SK-N-SH (cell line): ENCODE results near the gene DBP. TPM values are rescaled to one million over a fixed set of nuclear protein-coding genes. Genes with fewer than 3 reads are reported as not detected.

Source experiments
- CTCF ChIA-PET: fragments of 300-600, 350-600 bp; formaldehyde crosslinking; extraction: SDS; loops from one replicate; lab custom pipeline; 2021; lab: Yijun Ruan, JAX
- POLR2A ChIA-PET: fragments of 350-600 bp; sonication (Branson Sonifier 250); formaldehyde crosslinking; extraction: SDS; loops from one replicate; lab custom pipeline; 2020; ENCODE audit warnings: antibody characterized with exemption, inconsistent platforms; lab: Yijun Ruan, JAX
- DNase-seq: peaks from one replicate; pipeline ENCODE4 v3.0.0; 2012
- H2AFZ ChIP-seq: fragments of 200-600 bp; sonication (generic); 2 replicates; pipeline ENCODE4 v1.8.1; 2016; ENCODE audit warnings: antibody characterized with exemption, mild to moderate bottlenecking, low read depth
- H3F3A ChIP-seq: fragments of 200-600 bp; sonication (generic); replicated peaks from 2 replicates; pipeline ENCODE3; 2016; ENCODE audit warnings: antibody characterized with exemption, mild to moderate bottlenecking; ENCODE audit not compliant: insufficient read depth
- H3K27ac ChIP-seq, 2 experiments: fragments of 200-500 bp in 1 of 2; fragments of 200-600 bp in 1 of 2; sonication (Bioruptor generic) in 1 of 2; sonication (generic), shearing (Covaris generic) in 1 of 2; 2 replicates each; pipeline versions ENCODE4 v1.5.1 to v1.6.1; 2014 to 2016; ENCODE audit warnings: low read depth in 2 of 2, inconsistent platforms in 1 of 2, low read length in 1 of 2, mild to moderate bottlenecking in 1 of 2, mixed read lengths in 1 of 2
- H3K27me3 ChIP-seq: fragments of 200-600 bp; sonication (generic), shearing (Covaris generic); 2 replicates; pipeline ENCODE4 v1.6.1; 2016; ENCODE audit warnings: mixed run types; ENCODE audit not compliant: insufficient read depth
- H3K36me3 ChIP-seq, 2 experiments: fragments of 200-500 bp in 1 of 2; fragments of 200-600 bp in 1 of 2; sonication (Bioruptor generic) in 1 of 2; sonication (generic) in 1 of 2; replicated peaks in 1 of 2; 2 replicates each; pipeline versions ENCODE3 to v1.5.1; 2014 to 2016; ENCODE audit warnings: low read length in 1 of 2, mild to moderate bottlenecking in 1 of 2; ENCODE audit not compliant: insufficient read depth in 2 of 2, control insufficient read depth in 1 of 2
- H3K4me1 ChIP-seq, 2 experiments: fragments of 200-500 bp in 1 of 2; fragments of 200-600 bp in 1 of 2; sonication (Bioruptor generic) in 1 of 2; sonication (generic), shearing (Covaris generic) in 1 of 2; 2 replicates each; pipeline versions ENCODE4 v1.5.1 to v1.6.1; 2014 to 2016; ENCODE audit warnings: low read depth in 1 of 2, low read length in 1 of 2, mixed run types in 1 of 2; ENCODE audit not compliant: insufficient read depth in 2 of 2, control insufficient read depth in 1 of 2
- H3K4me2 ChIP-seq: fragments of 200-600 bp; sonication (generic), shearing (Covaris generic); 2 replicates; pipeline ENCODE4 v1.6.1; 2017; ENCODE audit warnings: mixed run types
- H3K4me3 ChIP-seq, 2 experiments: fragments of 200-500 bp in 1 of 2; fragments of 200-600 bp in 1 of 2; sonication (Bioruptor generic) in 1 of 2; sonication (generic), shearing (Covaris generic) in 1 of 2; 2 replicates each; pipeline versions ENCODE4 v1.5.1 to v1.8.1; 2014 to 2016; ENCODE audit warnings: low read depth in 2 of 2, inconsistent platforms in 1 of 2, low read length in 1 of 2, mild to moderate bottlenecking in 1 of 2, mixed read lengths in 1 of 2, moderate library complexity in 1 of 2
- H3K79me2 ChIP-seq: fragments of 200-600 bp; sonication (generic); 2 replicates; pipeline ENCODE4 v1.8.1; 2017; ENCODE audit warnings: mild to moderate bottlenecking; ENCODE audit not compliant: insufficient read depth
- H3K9ac ChIP-seq: fragments of 200-600 bp; sonication (generic); 2 replicates; pipeline ENCODE4 v1.6.1; 2017; ENCODE audit warnings: mixed run types
- H3K9me2 ChIP-seq: fragments of 200-600 bp; sonication (generic); 2 replicates; pipeline ENCODE4 v1.6.1; 2017; ENCODE audit warnings: mixed run types
- H3K9me3 ChIP-seq: fragments of 200-600 bp; sonication (generic); 2 replicates; pipeline ENCODE4 v1.6.1; 2017; ENCODE audit warnings: mixed run types, mild to moderate bottlenecking, moderate library complexity
- H4K20me1 ChIP-seq: fragments of 200-600 bp; sonication (generic); 2 replicates; pipeline ENCODE4 v1.6.1; 2017; ENCODE audit warnings: mild to moderate bottlenecking, mixed run types; ENCODE audit not compliant: insufficient read depth
- ELF1 ChIP-seq: IDR thresholded peaks from 2 replicates; pipeline ENCODE4 v1.4.0; 2012
- EZH2phosphoT487 ChIP-seq: fragments of 200-600 bp; sonication (generic); IDR thresholded peaks from 2 replicates; pipeline ENCODE4 v1.6.1; 2017; ENCODE audit warnings: low read depth, mixed run types, mild to moderate bottlenecking, antibody characterized with exemption, moderate library complexity, borderline replicate concordance
- FOXM1 ChIP-seq: IDR thresholded peaks from 2 replicates; pipeline ENCODE4 v1.4.0; 2012; ENCODE audit warnings: low read depth, mild to moderate bottlenecking
- GABPA ChIP-seq: IDR thresholded peaks from 2 replicates; pipeline ENCODE4 v1.4.0; 2012; ENCODE audit warnings: low read depth, mild to moderate bottlenecking
- MXI1 ChIP-seq: IDR thresholded peaks from 2 replicates; pipeline ENCODE4 v1.6.1; 2012; ENCODE audit warnings: mild to moderate bottlenecking, low read depth, low read length, improper control_type of control experiment
- RXRA ChIP-seq: IDR thresholded peaks from 2 replicates; pipeline ENCODE4 v1.4.0; 2012; ENCODE audit warnings: low read depth, mild to moderate bottlenecking, borderline replicate concordance
- YY1 ChIP-seq: IDR thresholded peaks from 2 replicates; pipeline ENCODE4 v1.4.0; 2012; ENCODE audit warnings: low read depth, mild to moderate bottlenecking
- WGBS: methylation state at CpG from one replicate; pipeline ENCODE4 v1.1.6; 2017; ENCODE audit warnings: low lambda C conversion rate; 5-methylcytosine and 5-hydroxymethylcytosine counted together
- polyA plus RNA-seq, 3 experiments: library from polyadenylated mRNA; depleted of rRNA; stranded (reverse); fragments of >200 nt; gene quantifications; 2 replicates each; pipeline ENCODE4 v1.2.3, GENCODE V29; 2012
- TF ChIP-seq, protein P1 (sequence below): IDR thresholded peaks from 2 replicates; pipeline ENCODE4; 2012
- TF ChIP-seq, protein P2 (sequence below): fragments of 200-600 bp; sonication (generic); IDR thresholded peaks from 2 replicates; pipeline ENCODE4 v1.6.1; 2017; ENCODE audit warnings: antibody characterized with exemption, mild to moderate bottlenecking, moderate library complexity
- TF ChIP-seq, protein P3 (sequence below): fragments of 150-350 bp; IDR thresholded peaks from 2 replicates; pipeline ENCODE4 v1.6.1; 2016; ENCODE audit warnings: mild to moderate bottlenecking, low read depth, low read length
- TF ChIP-seq, protein P4 (sequence below): IDR thresholded peaks from 2 replicates; pipeline ENCODE4 v1.4.0; 2012; ENCODE audit warnings: low read depth, borderline replicate concordance
- TF ChIP-seq, protein P5 (sequence below): IDR thresholded peaks from 2 replicates; pipeline ENCODE4 v1.6.1; 2012; ENCODE audit warnings: mild to moderate bottlenecking, low read depth, low read length, moderate library complexity
- TF ChIP-seq, protein P6 (sequence below): fragments of 150-350 bp; IDR thresholded peaks from 2 replicates; pipeline ENCODE4 v1.6.1; 2017; ENCODE audit warnings: antibody characterized with exemption, low read length, low read depth, borderline replicate concordance

Gene DBP
- polyA plus RNA-seq, 1 of the 3 experiments (the other 2 are of a cell fraction) = 12.6 TPM

DNA sequence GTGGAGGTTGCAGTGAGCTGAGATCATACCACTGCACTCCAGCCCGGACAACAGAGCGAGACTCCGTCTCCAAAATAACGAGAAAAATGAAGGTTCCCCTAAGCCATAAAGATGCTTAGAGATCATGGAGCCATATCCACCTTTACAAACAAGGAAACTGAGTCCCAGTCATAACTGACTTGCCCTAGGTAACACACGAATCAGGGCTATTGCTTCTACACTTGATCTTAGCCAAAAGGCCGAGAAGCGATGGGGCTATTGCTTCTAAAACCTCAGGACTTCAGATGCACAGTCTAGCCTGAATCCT lies 3.2 kb downstream of the DBP start:
- peak overlapping the region; percentile 81 for H3K9ac ChIP-seq
- peak overlapping the region; percentile 21 to 51; a peak in 3 of 4 replicates for H3K4me3 ChIP-seq
- TF ChIP-seq, protein P1, sequence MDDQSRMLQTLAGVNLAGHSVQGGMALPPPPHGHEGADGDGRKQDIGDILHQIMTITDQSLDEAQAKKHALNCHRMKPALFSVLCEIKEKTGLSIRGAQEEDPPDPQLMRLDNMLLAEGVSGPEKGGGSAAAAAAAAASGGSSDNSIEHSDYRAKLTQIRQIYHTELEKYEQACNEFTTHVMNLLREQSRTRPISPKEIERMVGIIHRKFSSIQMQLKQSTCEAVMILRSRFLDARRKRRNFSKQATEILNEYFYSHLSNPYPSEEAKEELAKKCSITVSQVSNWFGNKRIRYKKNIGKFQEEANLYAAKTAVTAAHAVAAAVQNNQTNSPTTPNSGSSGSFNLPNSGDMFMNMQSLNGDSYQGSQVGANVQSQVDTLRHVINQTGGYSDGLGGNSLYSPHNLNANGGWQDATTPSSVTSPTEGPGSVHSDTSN = no peak
- no peak for TF ChIP-seq RXRA
- no peak for TF ChIP-seq FOXM1
- TF ChIP-seq, protein P2, sequence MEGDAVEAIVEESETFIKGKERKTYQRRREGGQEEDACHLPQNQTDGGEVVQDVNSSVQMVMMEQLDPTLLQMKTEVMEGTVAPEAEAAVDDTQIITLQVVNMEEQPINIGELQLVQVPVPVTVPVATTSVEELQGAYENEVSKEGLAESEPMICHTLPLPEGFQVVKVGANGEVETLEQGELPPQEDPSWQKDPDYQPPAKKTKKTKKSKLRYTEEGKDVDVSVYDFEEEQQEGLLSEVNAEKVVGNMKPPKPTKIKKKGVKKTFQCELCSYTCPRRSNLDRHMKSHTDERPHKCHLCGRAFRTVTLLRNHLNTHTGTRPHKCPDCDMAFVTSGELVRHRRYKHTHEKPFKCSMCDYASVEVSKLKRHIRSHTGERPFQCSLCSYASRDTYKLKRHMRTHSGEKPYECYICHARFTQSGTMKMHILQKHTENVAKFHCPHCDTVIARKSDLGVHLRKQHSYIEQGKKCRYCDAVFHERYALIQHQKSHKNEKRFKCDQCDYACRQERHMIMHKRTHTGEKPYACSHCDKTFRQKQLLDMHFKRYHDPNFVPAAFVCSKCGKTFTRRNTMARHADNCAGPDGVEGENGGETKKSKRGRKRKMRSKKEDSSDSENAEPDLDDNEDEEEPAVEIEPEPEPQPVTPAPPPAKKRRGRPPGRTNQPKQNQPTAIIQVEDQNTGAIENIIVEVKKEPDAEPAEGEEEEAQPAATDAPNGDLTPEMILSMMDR = no peak
- TF ChIP-seq EZH2phosphoT487 = no peak
- TF ChIP-seq YY1 = no peak
- no peak for TF ChIP-seq MXI1
- TF ChIP-seq, protein P3, sequence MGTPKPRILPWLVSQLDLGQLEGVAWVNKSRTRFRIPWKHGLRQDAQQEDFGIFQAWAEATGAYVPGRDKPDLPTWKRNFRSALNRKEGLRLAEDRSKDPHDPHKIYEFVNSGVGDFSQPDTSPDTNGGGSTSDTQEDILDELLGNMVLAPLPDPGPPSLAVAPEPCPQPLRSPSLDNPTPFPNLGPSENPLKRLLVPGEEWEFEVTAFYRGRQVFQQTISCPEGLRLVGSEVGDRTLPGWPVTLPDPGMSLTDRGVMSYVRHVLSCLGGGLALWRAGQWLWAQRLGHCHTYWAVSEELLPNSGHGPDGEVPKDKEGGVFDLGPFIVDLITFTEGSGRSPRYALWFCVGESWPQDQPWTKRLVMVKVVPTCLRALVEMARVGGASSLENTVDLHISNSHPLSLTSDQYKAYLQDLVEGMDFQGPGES = no peak
- TF ChIP-seq GABPA = no peak
- TF ChIP-seq, protein P4, sequence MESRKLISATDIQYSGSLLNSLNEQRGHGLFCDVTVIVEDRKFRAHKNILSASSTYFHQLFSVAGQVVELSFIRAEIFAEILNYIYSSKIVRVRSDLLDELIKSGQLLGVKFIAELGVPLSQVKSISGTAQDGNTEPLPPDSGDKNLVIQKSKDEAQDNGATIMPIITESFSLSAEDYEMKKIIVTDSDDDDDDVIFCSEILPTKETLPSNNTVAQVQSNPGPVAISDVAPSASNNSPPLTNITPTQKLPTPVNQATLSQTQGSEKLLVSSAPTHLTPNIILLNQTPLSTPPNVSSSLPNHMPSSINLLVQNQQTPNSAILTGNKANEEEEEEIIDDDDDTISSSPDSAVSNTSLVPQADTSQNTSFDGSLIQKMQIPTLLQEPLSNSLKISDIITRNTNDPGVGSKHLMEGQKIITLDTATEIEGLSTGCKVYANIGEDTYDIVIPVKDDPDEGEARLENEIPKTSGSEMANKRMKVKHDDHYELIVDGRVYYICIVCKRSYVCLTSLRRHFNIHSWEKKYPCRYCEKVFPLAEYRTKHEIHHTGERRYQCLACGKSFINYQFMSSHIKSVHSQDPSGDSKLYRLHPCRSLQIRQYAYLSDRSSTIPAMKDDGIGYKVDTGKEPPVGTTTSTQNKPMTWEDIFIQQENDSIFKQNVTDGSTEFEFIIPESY = no peak
- no peak for TF ChIP-seq ELF1
- TF ChIP-seq, protein P5, sequence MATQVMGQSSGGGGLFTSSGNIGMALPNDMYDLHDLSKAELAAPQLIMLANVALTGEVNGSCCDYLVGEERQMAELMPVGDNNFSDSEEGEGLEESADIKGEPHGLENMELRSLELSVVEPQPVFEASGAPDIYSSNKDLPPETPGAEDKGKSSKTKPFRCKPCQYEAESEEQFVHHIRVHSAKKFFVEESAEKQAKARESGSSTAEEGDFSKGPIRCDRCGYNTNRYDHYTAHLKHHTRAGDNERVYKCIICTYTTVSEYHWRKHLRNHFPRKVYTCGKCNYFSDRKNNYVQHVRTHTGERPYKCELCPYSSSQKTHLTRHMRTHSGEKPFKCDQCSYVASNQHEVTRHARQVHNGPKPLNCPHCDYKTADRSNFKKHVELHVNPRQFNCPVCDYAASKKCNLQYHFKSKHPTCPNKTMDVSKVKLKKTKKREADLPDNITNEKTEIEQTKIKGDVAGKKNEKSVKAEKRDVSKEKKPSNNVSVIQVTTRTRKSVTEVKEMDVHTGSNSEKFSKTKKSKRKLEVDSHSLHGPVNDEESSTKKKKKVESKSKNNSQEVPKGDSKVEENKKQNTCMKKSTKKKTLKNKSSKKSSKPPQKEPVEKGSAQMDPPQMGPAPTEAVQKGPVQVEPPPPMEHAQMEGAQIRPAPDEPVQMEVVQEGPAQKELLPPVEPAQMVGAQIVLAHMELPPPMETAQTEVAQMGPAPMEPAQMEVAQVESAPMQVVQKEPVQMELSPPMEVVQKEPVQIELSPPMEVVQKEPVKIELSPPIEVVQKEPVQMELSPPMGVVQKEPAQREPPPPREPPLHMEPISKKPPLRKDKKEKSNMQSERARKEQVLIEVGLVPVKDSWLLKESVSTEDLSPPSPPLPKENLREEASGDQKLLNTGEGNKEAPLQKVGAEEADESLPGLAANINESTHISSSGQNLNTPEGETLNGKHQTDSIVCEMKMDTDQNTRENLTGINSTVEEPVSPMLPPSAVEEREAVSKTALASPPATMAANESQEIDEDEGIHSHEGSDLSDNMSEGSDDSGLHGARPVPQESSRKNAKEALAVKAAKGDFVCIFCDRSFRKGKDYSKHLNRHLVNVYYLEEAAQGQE = no peak
- TF ChIP-seq, protein P6, sequence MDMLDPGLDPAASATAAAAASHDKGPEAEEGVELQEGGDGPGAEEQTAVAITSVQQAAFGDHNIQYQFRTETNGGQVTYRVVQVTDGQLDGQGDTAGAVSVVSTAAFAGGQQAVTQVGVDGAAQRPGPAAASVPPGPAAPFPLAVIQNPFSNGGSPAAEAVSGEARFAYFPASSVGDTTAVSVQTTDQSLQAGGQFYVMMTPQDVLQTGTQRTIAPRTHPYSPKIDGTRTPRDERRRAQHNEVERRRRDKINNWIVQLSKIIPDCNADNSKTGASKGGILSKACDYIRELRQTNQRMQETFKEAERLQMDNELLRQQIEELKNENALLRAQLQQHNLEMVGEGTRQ = no peak
- TF ChIP-seq, all 33 proteins: peak for 0
- DNase-seq = no peak
- Histone ChIP-seq H3K9me3 (no peaks in the 10 kb centered on the region), H3K79me2 (no peaks in the 10 kb centered on the region; the same call in 1 of the 2 replicates), H3K36me3 (peaks cover 17 to 23% of the 10 kb centered on the region in 2 experiments), H3F3A (peaks cover 30% of the 10 kb centered on the region), H4K20me1 (no peaks in the 10 kb centered on the region), H3K4me1 (peaks cover 31 to 39% of the 10 kb centered on the region in 2 experiments), H2AFZ (peak overlapping the region; percentile 32; the same call in 1 of the 2 replicates), H3K27ac (peak overlapping the region; percentile 93 to 96), H3K9me2 (no peaks in the 10 kb centered on the region), H3K27me3 (no peaks in the 10 kb centered on the region), H3K4me2 (peak overlapping the region; percentile 99)
- 66% methylated on average over 7 of the region's 7 CpGs for WGBS
- POLR2A ChIA-PET = interaction anchor here (0.9 to 1.5 kb wide), 5 partner anchors 9 to 20 kb away, joined by 3 to 13 read pairs (median 8); partner anchors contain the start of genes CA11, RPL18 and SPHK2
- CTCF ChIA-PET = interaction anchor here (1.7 to 2.0 kb wide), 2 partner anchors 13 to 45 kb away, joined by 6 to 7 read pairs; no protein-coding TSS in a partner anchor
